ENCODE results near the gene MORF4L2.

- TF ChIP-seq CTCF (IDR thresholded peaks at IDR 0.05) (no peak), POLR2A (IDR thresholded peaks at IDR 0.05) (no peak), EP300 (IDR thresholded peaks at IDR 0.05) (no peak)
Observed at GRCh38 chrX:103710609-103711008, 24.1 kb upstream of the MORF4L2 start, which contains the start of gene TMEM31.
